Transverse colon (tissue), 4 donors: ENCODE data around the gene SH3RF3.

ENCODE experiments used
- CTCF ChIP-seq, 5 experiments: fragments of 200-600 bp in 3 of 5; fragments of 450-650 bp in 2 of 5; sonication (generic) in 3 of 5; IDR thresholded peaks; 1 replicate in 2 of 5; 2 replicates in 3 of 5; pipeline ENCODE4 v1.5.1; 2016 to 2017; ENCODE audit warnings: antibody characterized with exemption in 5 of 5, inconsistent platforms in 3 of 5, mild to moderate bottlenecking in 2 of 5, moderate library complexity in 1 of 5
- EP300 ChIP-seq: sonication (generic); formaldehyde crosslinking; IDR thresholded peaks from one replicate; pipeline ENCODE4 v1.6.1; 2017; ENCODE audit warnings: antibody characterized with exemption, low read depth
- POLR2A ChIP-seq: fragments of 450-650 bp; IDR thresholded peaks from one replicate; pipeline ENCODE4 v1.6.1; 2016; ENCODE audit warnings: antibody characterized with exemption, mild to moderate bottlenecking, moderate library complexity
- POLR2AphosphoS5 ChIP-seq, 3 donors: sonication (generic); formaldehyde crosslinking; IDR thresholded peaks; one replicate each; pipeline ENCODE4 v1.6.1; 2016; ENCODE audit warnings: antibody characterized with exemption in 3 of 3

GRCh38 chr2:109528811-109529501, 400.0 kb downstream of the SH3RF3 start:
- TF ChIP-seq CTCF (IDR thresholded peaks at IDR 0.05) (no peak), POLR2AphosphoS5 (IDR thresholded peaks at IDR 0.05) (no peak), POLR2A (no peak), EP300 (no peak)
